GM12878 (cell line): ENCODE data around the gene PDE10A.

Source experiments
- ASH2L ChIP-seq: fragments of 300-600, 200-600 bp; sonication (generic); IDR thresholded peaks from 2 replicates; pipeline ENCODE4 v1.6.1; 2017; ENCODE audit warnings: low read depth, mild to moderate bottlenecking, borderline replicate concordance
- CBFB ChIP-seq: IDR thresholded peaks from 2 replicates; pipeline ENCODE4 v1.6.1; 2016; ENCODE audit warnings: antibody characterized with exemption, low read depth
- SUZ12 ChIP-seq: fragments of 200-600 bp; sonication (generic); IDR thresholded peaks from one replicate; pipeline ENCODE4 v1.6.1; 2018; ENCODE audit warnings: antibody characterized with exemption, mild to moderate bottlenecking; ENCODE audit not compliant: unreplicated experiment
- TF ChIP-seq, protein P1 (sequence below), 3 experiments: IDR thresholded peaks in 2 of 3; conservative IDR thresholded peaks in 1 of 3; 2 replicates each; pipeline ENCODE4 v1.5.1; 2011; ENCODE audit warnings: low read depth in 3 of 3, low read length in 3 of 3, mild to moderate bottlenecking in 3 of 3, control low read depth in 2 of 3, moderate library complexity in 2 of 3, inconsistent platforms in 1 of 3, mixed read lengths in 1 of 3; ENCODE audit not compliant: control insufficient read depth in 2 of 3, insufficient read depth in 1 of 3; ENCODE audit errors: extremely low read depth in 1 of 3
- TF ChIP-seq, protein P2 (sequence below): IDR thresholded peaks from 2 replicates; pipeline ENCODE4 v1.6.1; 2012; ENCODE audit warnings: low read length, inconsistent platforms

DNA sequence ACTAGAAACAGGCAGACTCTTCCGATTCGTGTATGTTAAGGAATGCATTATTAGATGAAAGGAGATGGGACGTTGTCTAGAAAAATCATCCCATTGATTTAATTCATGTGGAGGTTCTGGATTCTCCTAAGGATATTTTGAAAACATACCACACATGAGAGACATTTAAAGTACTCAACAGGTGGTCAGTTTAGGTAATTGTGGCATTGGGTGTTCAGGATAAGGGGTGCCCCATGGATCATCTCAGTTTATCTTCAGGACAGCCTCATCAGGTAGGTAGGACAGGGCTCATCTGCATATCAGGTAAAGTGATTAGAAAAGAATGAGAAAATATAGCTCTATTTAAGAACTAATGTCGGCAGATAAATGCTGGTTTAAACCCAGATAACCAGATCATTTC, 15.9 kb upstream of the PDE10A start:
- no peak for TF ChIP-seq CBFB
- TF ChIP-seq, protein P1, sequence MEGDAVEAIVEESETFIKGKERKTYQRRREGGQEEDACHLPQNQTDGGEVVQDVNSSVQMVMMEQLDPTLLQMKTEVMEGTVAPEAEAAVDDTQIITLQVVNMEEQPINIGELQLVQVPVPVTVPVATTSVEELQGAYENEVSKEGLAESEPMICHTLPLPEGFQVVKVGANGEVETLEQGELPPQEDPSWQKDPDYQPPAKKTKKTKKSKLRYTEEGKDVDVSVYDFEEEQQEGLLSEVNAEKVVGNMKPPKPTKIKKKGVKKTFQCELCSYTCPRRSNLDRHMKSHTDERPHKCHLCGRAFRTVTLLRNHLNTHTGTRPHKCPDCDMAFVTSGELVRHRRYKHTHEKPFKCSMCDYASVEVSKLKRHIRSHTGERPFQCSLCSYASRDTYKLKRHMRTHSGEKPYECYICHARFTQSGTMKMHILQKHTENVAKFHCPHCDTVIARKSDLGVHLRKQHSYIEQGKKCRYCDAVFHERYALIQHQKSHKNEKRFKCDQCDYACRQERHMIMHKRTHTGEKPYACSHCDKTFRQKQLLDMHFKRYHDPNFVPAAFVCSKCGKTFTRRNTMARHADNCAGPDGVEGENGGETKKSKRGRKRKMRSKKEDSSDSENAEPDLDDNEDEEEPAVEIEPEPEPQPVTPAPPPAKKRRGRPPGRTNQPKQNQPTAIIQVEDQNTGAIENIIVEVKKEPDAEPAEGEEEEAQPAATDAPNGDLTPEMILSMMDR (IDR thresholded peaks at IDR 0.05 in 2 of 3, conservative IDR thresholded peaks at IDR 0.05 in 1 of 3; ENCODE audit: control insufficient read depth in 2 of 3, extremely low read depth in 1 of 3, insufficient read depth in 1 of 3, low read depth in 3 of 3, low read length in 3 of 3), result no peak
- TF ChIP-seq SUZ12, result no peak
- TF ChIP-seq, protein P2, sequence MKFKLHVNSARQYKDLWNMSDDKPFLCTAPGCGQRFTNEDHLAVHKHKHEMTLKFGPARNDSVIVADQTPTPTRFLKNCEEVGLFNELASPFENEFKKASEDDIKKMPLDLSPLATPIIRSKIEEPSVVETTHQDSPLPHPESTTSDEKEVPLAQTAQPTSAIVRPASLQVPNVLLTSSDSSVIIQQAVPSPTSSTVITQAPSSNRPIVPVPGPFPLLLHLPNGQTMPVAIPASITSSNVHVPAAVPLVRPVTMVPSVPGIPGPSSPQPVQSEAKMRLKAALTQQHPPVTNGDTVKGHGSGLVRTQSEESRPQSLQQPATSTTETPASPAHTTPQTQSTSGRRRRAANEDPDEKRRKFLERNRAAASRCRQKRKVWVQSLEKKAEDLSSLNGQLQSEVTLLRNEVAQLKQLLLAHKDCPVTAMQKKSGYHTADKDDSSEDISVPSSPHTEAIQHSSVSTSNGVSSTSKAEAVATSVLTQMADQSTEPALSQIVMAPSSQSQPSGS, result no peak
- no peak for TF ChIP-seq ASH2L
